GM10266 (cell line): ENCODE measurements around the gene NFKBIL1.

ENCODE experiments used
- DNase-seq: peaks from one replicate; pipeline ENCODE4 v3.0.0; 2012; ENCODE audit errors: extremely low spot score
- CTCF ChIP-seq: IDR thresholded peaks from 2 replicates; pipeline ENCODE4 v1.5.1; 2012; ENCODE audit warnings: mild to moderate bottlenecking, low read depth; ENCODE audit not compliant: control insufficient read depth, insufficient read depth; ENCODE audit errors: missing control alignments

The NFKBIL1 gene

GRCh38 chr6:31535538-31536324 is 11.7 kb upstream of the NFKBIL1 start:
- no peak for TF ChIP-seq CTCF
- DNase-seq = no peak

- no peak for TF ChIP-seq CTCF
- no peak for DNase-seq
Measured at GRCh38 chr6:31538805-31539400, 8.5 kb upstream of the NFKBIL1 start.

GRCh38 chr6:31540640-31541039 is 6.8 kb upstream of the NFKBIL1 start:
- no peak for TF ChIP-seq CTCF
- no peak for DNase-seq

GRCh38 chr6:31541059-31541657 is 6.2 kb upstream of the NFKBIL1 start:
- TF ChIP-seq CTCF = no peak
- DNase-seq = peak; percentile 60

- no peak for TF ChIP-seq CTCF
- DNase-seq = peak; percentile 92
Measured at GRCh38 chr6:31541658-31542521, 5.5 kb upstream of the NFKBIL1 start, which contains the start of gene DDX39B. TSS of gene DDX39B (minus strand) at chr6:31542003. CDS start at chr6:31540532, 1,471 bp downstream.

GRCh38 chr6:31543639-31544038 is 3.8 kb upstream of the NFKBIL1 start:
- no peak for DNase-seq
- TF ChIP-seq CTCF = no peak

- no peak for DNase-seq
- TF ChIP-seq CTCF = no peak
Measured at GRCh38 chr6:31544676-31545075, 2.7 kb upstream of the NFKBIL1 start.
